Esophagus muscularis mucosa (tissue), 4 donors: ENCODE results near the gene CREB3. TPM values are rescaled to one million over a fixed set of nuclear protein-coding genes. Genes with fewer than 3 reads are reported as not detected.

ENCODE experiments used
- DNase-seq: peaks from one replicate; pipeline ENCODE4 v3.0.0-alpha.2; 2017; ENCODE audit errors: extremely low spot score
- H3K27ac ChIP-seq, 4 donors: fragments of 200-600 bp; sonication (generic); replicated peaks in 1 of 4; 1 replicate in 3 of 4; 2 replicates in 1 of 4; pipeline ENCODE4 v1.5.1; 2016 to 2019; ENCODE audit warnings: mild to moderate bottlenecking in 1 of 4
- H3K27me3 ChIP-seq, 4 donors: fragments of 200-600 bp; sonication (generic); one replicate each; pipeline versions ENCODE4 v1.5.1 to v1.6.0; 2016 to 2019
- H3K36me3 ChIP-seq, 4 donors: fragments of 200-600 bp; sonication (generic); one replicate each; pipeline ENCODE4 v1.5.1; 2016 to 2019
- H3K4me1 ChIP-seq, 4 donors: fragments of 200-600 bp; sonication (generic); one replicate each; pipeline ENCODE4 v1.5.1; 2016 to 2019
- H3K4me3 ChIP-seq, 4 donors: fragments of 200-600 bp; sonication (generic); 1 replicate in 2 of 4; 2 replicates in 2 of 4; pipeline ENCODE4 v1.5.1; 2016 to 2019; ENCODE audit warnings: mild to moderate bottlenecking in 4 of 4, moderate library complexity in 1 of 4
- H3K9me3 ChIP-seq, 4 donors: fragments of 200-600 bp; sonication (generic); 1 replicate in 3 of 4; 2 replicates in 1 of 4; pipeline ENCODE4 v1.5.1; 2016 to 2019
- CTCF ChIP-seq, 3 experiments: fragments of 200-600 bp in 2 of 3; fragments of 450-650 bp in 1 of 3; sonication (generic) in 2 of 3; IDR thresholded peaks; one replicate each; pipeline ENCODE4 v1.5.1; 2017 to 2019; ENCODE audit warnings: antibody characterized with exemption in 3 of 3, mild to moderate bottlenecking in 2 of 3, moderate library complexity in 1 of 3
- EP300 ChIP-seq: sonication (generic); formaldehyde crosslinking; IDR thresholded peaks from one replicate; pipeline ENCODE4 v1.6.1; 2017; ENCODE audit warnings: antibody characterized with exemption
- POLR2A ChIP-seq: fragments of 450-650 bp; IDR thresholded peaks from one replicate; pipeline ENCODE4 v1.6.1; 2017; ENCODE audit warnings: antibody characterized with exemption, moderate library complexity, mild to moderate bottlenecking, low read depth
- POLR2AphosphoS5 ChIP-seq, 2 donors: sonication (generic); formaldehyde crosslinking; IDR thresholded peaks; one replicate each; pipeline ENCODE4 v1.6.1; 2017; ENCODE audit warnings: antibody characterized with exemption in 2 of 2
- WGBS: methylation state at CpG from one replicate; pipeline ENCODE4 v1.1.5; 2018; 5-methylcytosine and 5-hydroxymethylcytosine counted together
- intact Hi-C: fragments of 100-400 bp; cut with DNase I; formaldehyde crosslinking; loops from one replicate; pipeline ENCODE4 v1.15.1; 2023
- total RNA-seq, 4 donors: library from RNA; depleted of rRNA; stranded (reverse); fragments of >200 nt; gene quantifications; one replicate each; pipeline versions ENCODE4 v1.1.0 to v1.2.1, GENCODE V29; 2016

The CREB3 gene
- total RNA-seq, 4 donors from 2014 or later = 65.6 to 97.3 (median 85.4) TPM

GRCh38 chr9:35714579-35715252 is 17.8 kb upstream of the CREB3 start:
- no peak overlapping the region for H3K4me3 ChIP-seq
- intact Hi-C loops = no loop called here
- no peaks in the 10 kb centered on the region for H3K27me3 ChIP-seq
- H3K36me3 ChIP-seq = peaks cover 98 to 100% (median 99%) of the 10 kb centered on the region in 4 donors
- no peak for DNase-seq
- peaks cover 0 to 46% (median 26%) of the 10 kb centered on the region in 4 donors for H3K4me1 ChIP-seq
- 87% methylated on average over 10 of the region's 13 CpGs for WGBS
- peak overlapping the region; percentile 71 to 98 (median 76) for H3K27ac ChIP-seq
- H3K9me3 ChIP-seq = no peaks in the 10 kb centered on the region
- TF ChIP-seq POLR2AphosphoS5 (IDR thresholded peaks at IDR 0.05) = no peak
- no peak for TF ChIP-seq EP300
- TF ChIP-seq CTCF (IDR thresholded peaks at IDR 0.05) = no peak

- TF ChIP-seq POLR2AphosphoS5 (IDR thresholded peaks at IDR 0.05) = peak; percentile 56 to 57
- no peak for TF ChIP-seq EP300
- TF ChIP-seq POLR2A = no peak
- peak in 2 of 3 experiments; percentile 42 to 52 for TF ChIP-seq CTCF (IDR thresholded peaks at IDR 0.05)
- no peaks in the 10 kb centered on the region for H3K9me3 ChIP-seq
- peaks cover 98 to 100% (median 99%) of the 10 kb centered on the region in 4 donors for H3K36me3 ChIP-seq
- no peak for DNase-seq
- WGBS = 84% methylated on average over 4 of the region's 4 CpGs
- peaks cover 0 to 37% (median 26%) of the 10 kb centered on the region in 4 donors for H3K4me1 ChIP-seq
- peak overlapping the region; percentile 71 to 98 (median 76) for H3K27ac ChIP-seq
- intact Hi-C loops = no loop called here
- H3K4me3 ChIP-seq = no peak overlapping the region
- no peaks in the 10 kb centered on the region for H3K27me3 ChIP-seq
These were observed 16.2 kb upstream of the CREB3 start for GRCh38 chr9:35716230-35716629.

GRCh38 chr9:35717132-35717870 is 15.2 kb upstream of the CREB3 start:
- peak overlapping the region; percentile 71 to 98 (median 76) for H3K27ac ChIP-seq
- intact Hi-C loops = no loop called here
- WGBS = 86% methylated on average over 14 of the region's 14 CpGs

DNA sequence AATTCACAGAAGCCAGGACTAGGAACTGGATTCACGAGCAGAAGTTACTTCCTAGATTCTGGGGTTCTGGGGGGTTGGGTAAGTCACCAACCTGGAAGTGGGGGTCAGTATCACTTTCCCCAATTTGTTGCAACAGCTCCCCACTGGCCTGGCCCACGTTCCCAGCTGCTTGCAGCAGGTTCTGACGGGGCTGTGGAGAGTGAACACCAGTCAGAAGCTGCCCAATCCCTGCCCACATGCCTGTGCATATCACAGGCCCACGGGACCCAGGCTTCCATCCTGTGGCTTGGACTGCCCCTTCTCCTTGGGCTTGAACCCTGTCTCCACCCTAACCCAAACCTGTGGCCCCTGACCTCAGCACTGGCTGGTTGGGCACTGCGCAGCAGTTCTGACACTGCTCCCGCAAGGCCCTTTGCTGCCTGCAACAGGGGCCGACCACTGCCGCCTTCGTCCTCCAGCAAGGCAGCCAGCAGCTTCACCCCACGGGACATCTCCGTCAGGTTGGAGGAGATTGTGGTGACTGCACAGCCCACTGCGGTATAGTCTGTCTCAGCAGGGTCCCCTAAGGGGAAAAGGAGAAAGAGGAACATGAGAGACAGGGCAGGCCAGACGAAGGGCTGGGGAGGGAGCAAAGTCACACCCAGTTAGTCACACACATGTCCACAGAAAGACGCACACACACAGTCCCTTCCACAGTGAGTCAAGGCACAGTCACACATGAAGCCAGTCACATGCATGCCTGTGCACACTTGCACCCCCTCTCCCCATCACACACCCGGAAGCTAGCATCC is 13.6 kb upstream of the CREB3 start:
- intact Hi-C loops = no loop called here
- Histone ChIP-seq H3K27me3 (no peaks in the 10 kb centered on the region), H3K27ac (peak overlapping the region; percentile 46 to 98 (median 76)), H3K4me3 (no peak overlapping the region), H3K4me1 (peaks cover 0 to 36% (median 31%) of the 10 kb centered on the region in 4 donors), H3K9me3 (no peaks in the 10 kb centered on the region), H3K36me3 (peaks cover 98 to 100% (median 99%) of the 10 kb centered on the region in 4 donors)
- DNase-seq = no peak
- TF ChIP-seq EP300 (no peak), CTCF (IDR thresholded peaks at IDR 0.05) (no peak), POLR2AphosphoS5 (IDR thresholded peaks at IDR 0.05) (no peak), POLR2A (no peak)
- WGBS = 78% methylated on average over 14 of the region's 15 CpGs

More at GRCh38 chr9:35717132-35717870, 15.2 kb upstream of the CREB3 start:
- no peak for DNase-seq
- Histone ChIP-seq H3K4me3 (no peak overlapping the region), H3K9me3 (no peaks in the 10 kb centered on the region), H3K36me3 (peaks cover 98 to 100% (median 99%) of the 10 kb centered on the region in 4 donors), H3K4me1 (peaks cover 0 to 37% (median 26%) of the 10 kb centered on the region in 4 donors), H3K27me3 (no peaks in the 10 kb centered on the region)
- TF ChIP-seq POLR2A (no peak), CTCF (IDR thresholded peaks at IDR 0.05) (no peak), EP300 (no peak), POLR2AphosphoS5 (IDR thresholded peaks at IDR 0.05) (no peak)
